H7 (cell line): ENCODE measurements around the gene RBMS3. TPM values are rescaled to one million over a fixed set of nuclear protein-coding genes. Genes with fewer than 3 reads are reported as not detected.

Experiments
- DNase-seq: peaks from one replicate; pipeline ENCODE4 v3.0.0; 2012
- H3K27me3 ChIP-seq: 2 replicates; pipeline ENCODE4 v1.6.0; 2011; ENCODE audit warnings: mild to moderate bottlenecking, low read length; ENCODE audit not compliant: control insufficient read depth, insufficient read depth
- H3K36me3 ChIP-seq: replicated peaks from 2 replicates; pipeline ENCODE4 v1.5.1; 2011; ENCODE audit warnings: low read length; ENCODE audit not compliant: control insufficient read depth, insufficient read depth
- H3K4me3 ChIP-seq: 2 replicates; pipeline ENCODE4 v1.5.1; 2011; ENCODE audit warnings: low read depth, mild to moderate bottlenecking, control low read depth, low read length, moderate library complexity; ENCODE audit not compliant: insufficient read depth
- total RNA-seq: library from RNA; depleted of rRNA; stranded (reverse); fragments of >200 nt; shearing (Covaris generic); gene quantifications from 2 replicates; pipeline ENCODE4 v1.2.3, GENCODE V29; 2014

The RBMS3 gene
- total RNA-seq, 1 experiment from 2014 or later, result 9.4 TPM

DNA sequence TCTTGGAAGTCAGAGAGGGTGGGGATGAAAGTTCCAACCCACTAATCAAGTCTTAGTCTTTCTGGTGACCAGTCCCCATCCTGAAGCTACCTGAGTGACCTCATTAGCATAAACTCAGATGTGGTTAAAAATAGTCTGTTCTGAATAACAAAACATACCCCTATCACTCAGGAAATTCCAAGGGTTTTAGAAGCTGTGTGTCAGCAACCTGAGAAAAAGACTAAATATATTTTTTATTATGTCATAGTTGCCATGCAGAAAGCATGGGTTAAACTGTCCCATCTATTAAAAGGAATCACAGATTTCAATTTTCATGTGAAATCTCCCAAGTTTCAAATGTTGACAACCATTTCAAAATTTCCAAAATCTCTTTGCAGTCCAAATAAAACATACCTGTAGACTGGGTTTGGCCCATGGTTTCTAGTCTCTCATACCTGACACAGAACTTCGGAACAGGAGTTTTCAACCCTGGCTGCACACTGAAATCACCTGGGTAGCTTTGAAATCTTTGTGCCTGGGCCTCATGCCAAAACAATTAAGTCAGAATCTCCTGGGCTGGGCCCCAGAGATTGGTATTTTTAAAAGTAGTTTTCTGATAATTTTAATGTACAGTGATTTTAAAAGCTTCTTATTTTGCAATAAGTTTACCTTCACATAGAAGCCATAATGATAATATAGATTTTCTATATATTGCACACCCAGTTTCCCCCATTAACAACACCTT, 476.3 kb downstream of the RBMS3 start:
- Histone ChIP-seq H3K27me3 (no peaks in the 10 kb centered on the region), H3K36me3 (no peaks in the 10 kb centered on the region), H3K4me3 (no peak overlapping the region)
- DNase-seq, result no peak

- H3K4me3 ChIP-seq, result no peak overlapping the region
- H3K36me3 ChIP-seq, result no peaks in the 10 kb centered on the region
- no peaks in the 10 kb centered on the region for H3K27me3 ChIP-seq
- no peak for DNase-seq
Measured at GRCh38 chr3:29758108-29758433, 477.2 kb downstream of the RBMS3 start.

GRCh38 chr3:29758434-29759322, 477.8 kb downstream of the RBMS3 start:
- H3K36me3 ChIP-seq, result no peaks in the 10 kb centered on the region
- no peak for DNase-seq
- H3K4me3 ChIP-seq, result no peak overlapping the region
- no peaks in the 10 kb centered on the region for H3K27me3 ChIP-seq

DNA sequence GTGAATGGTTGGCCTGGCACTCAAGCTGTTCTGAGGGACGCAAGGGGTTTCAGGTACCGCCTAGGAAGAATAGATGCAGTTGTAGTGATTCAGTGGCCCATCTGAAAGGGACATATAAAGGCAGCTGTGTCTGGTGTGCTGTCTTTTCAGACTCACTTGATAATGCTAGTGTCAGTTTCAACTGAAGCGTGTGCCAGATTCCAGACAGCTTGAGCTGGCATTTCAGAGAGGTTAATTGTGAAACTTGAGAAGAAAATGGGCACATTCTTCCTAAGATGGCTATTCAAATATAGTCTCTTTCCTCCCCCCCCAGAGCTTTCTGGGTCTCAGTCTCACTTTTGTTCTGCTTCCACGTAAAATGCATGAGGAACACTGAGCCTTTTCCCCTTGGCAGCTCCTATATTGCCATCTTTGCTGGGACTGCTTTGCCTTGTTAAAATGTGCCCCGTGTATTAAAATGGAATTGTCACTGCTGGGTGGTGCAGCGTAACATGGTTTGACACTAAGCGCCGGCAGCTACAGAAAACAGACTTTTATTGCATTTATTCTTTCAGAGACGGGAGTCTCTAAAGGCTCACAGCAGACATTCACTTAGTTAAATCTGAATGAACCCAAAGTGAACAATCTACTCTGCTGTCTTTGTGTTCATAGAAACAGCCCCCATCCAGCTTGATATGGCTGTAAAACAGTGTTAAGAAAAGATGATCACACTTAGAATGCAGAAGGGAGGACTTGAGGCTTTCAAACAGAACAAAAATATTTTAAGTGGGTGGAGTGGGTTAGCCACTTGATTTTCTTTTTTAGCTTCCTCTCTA, 478.7 kb downstream of the RBMS3 start:
- Histone ChIP-seq H3K27me3 (no peaks in the 10 kb centered on the region), H3K4me3 (no peak overlapping the region), H3K36me3 (no peaks in the 10 kb centered on the region)
- DNase-seq, result no peak

- Histone ChIP-seq H3K27me3 (no peaks in the 10 kb centered on the region), H3K4me3 (no peak overlapping the region), H3K36me3 (no peaks in the 10 kb centered on the region)
- DNase-seq, result no peak
Measured at GRCh38 chr3:29760226-29760685, 479.4 kb downstream of the RBMS3 start.

DNA sequence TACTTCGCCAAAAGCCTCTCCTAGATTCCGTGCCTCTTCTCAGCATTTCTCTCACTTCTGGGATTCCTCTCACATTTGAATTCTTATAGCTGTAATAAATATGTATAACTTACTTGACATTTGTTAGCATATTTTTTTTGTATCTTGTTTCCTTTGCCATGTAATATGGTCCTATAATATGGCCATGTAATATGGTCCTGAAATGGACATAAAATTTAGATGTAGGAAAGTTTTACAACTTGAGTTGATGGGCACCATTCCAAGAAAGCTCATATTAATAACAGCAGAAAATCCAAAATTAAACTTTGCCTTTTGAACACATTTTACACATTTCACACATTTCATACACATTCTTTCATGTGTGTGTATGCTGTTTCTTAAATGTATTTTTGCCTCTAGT, 480.6 kb downstream of the RBMS3 start:
- Histone ChIP-seq H3K4me3 (no peak overlapping the region), H3K36me3 (no peaks in the 10 kb centered on the region), H3K27me3 (no peaks in the 10 kb centered on the region)
- DNase-seq, result no peak

DNA sequence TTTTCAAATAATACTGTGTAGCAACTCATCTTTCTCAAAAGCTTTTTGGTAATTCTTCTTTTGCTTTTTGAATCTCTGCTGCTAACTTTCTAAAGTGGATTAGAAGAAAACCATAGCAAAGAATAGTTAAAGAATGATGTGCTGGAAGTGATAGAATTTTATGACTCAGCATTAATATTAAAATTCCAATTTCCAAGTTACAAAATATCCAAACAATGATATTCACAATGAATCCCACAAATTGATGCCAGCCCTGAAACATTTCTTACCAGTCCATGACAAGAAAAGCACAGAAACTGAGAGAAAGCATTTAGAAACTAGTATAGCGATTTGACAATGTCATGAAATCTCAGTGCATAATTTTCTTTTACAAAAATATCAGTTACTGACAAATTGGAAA, 482.2 kb downstream of the RBMS3 start:
- H3K27me3 ChIP-seq, result no peaks in the 10 kb centered on the region
- H3K36me3 ChIP-seq, result no peaks in the 10 kb centered on the region
- no peak overlapping the region for H3K4me3 ChIP-seq
- no peak for DNase-seq

GRCh38 chr3:29764041-29764440, 483.2 kb downstream of the RBMS3 start:
- Histone ChIP-seq H3K36me3 (no peaks in the 10 kb centered on the region), H3K27me3 (no peaks in the 10 kb centered on the region), H3K4me3 (no peak overlapping the region)
- DNase-seq, result no peak

GRCh38 chr3:29764603-29765254, 483.9 kb downstream of the RBMS3 start:
- DNase-seq, result no peak
- no peaks in the 10 kb centered on the region for H3K36me3 ChIP-seq
- no peak overlapping the region for H3K4me3 ChIP-seq
- no peaks in the 10 kb centered on the region for H3K27me3 ChIP-seq

- Histone ChIP-seq H3K36me3 (no peaks in the 10 kb centered on the region), H3K4me3 (no peak overlapping the region), H3K27me3 (no peaks in the 10 kb centered on the region)
- DNase-seq, result no peak
Measured at GRCh38 chr3:29771602-29772001, 490.7 kb downstream of the RBMS3 start.

DNA sequence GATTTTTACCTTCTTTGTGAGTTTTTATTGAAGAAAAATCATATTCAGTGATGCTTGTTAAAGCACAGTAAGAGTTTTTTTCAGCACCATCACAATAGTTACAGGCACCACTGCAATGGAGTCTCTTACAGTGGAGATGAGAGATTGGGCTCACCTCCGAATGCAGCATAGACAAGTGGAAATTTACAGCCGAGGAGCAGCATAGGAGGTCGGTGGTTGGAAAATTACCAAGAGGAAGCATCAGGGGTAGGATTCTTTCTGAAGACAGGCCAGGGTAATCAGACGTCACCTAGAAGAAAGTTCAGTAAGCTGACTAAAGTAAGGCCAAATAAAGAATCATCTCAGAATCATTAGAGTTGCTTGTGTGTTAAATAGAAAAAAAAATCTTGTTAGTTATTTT, 491.6 kb downstream of the RBMS3 start:
- H3K27me3 ChIP-seq, result no peaks in the 10 kb centered on the region
- no peaks in the 10 kb centered on the region for H3K36me3 ChIP-seq
- H3K4me3 ChIP-seq, result no peak overlapping the region
- no peak for DNase-seq

GRCh38 chr3:29773481-29773880, 492.6 kb downstream of the RBMS3 start:
- Histone ChIP-seq H3K36me3 (no peaks in the 10 kb centered on the region), H3K4me3 (no peak overlapping the region), H3K27me3 (no peaks in the 10 kb centered on the region)
- DNase-seq, result no peak

GRCh38 chr3:29775340-29775739, 494.5 kb downstream of the RBMS3 start:
- H3K27me3 ChIP-seq, result no peaks in the 10 kb centered on the region
- no peaks in the 10 kb centered on the region for H3K36me3 ChIP-seq
- no peak overlapping the region for H3K4me3 ChIP-seq
- DNase-seq, result no peak

GRCh38 chr3:29777869-29778268, 497.0 kb downstream of the RBMS3 start:
- H3K36me3 ChIP-seq, result no peaks in the 10 kb centered on the region
- DNase-seq, result no peak
- H3K27me3 ChIP-seq, result no peaks in the 10 kb centered on the region
- H3K4me3 ChIP-seq, result no peak overlapping the region
